T-helper 2 cell treated with Interferon-gamma antibody and Interleukin-4, amounts not matched to agents 100 ng/mL and 5 ng/mL, for 36 hours (primary cell): ENCODE measurements around the gene FAM163B. TPM values are rescaled to one million over a fixed set of nuclear protein-coding genes. Genes with fewer than 3 reads are reported as not detected.

Experiments used
- intact Hi-C: fragments of 100-400 bp; cut with micrococcal nuclease; formaldehyde crosslinking; loops from one replicate; pipeline ENCODE4 v1.15.1; 2023
- total RNA-seq: library from RNA; stranded (reverse); gene quantifications from 2 replicates; pipeline ENCODE4 v1.2.3, GENCODE V29; 2022

The FAM163B gene
- total RNA-seq, 1 donor from 2014 or later, result not detected

GRCh38 chr9:133547116-133547515 is 62.1 kb downstream of the FAM163B start:
- intact Hi-C loops, result no loop called here

GRCh38 chr9:133546287-133546680 is 62.9 kb downstream of the FAM163B start:
- intact Hi-C loops, result no loop called here

GRCh38 chr9:133545494-133546286 is 63.5 kb downstream of the FAM163B start:
- intact Hi-C loops, result no loop called here

- intact Hi-C loops, result no loop called here
Measured at GRCh38 chr9:133543772-133544467, 65.3 kb downstream of the FAM163B start.

DNA sequence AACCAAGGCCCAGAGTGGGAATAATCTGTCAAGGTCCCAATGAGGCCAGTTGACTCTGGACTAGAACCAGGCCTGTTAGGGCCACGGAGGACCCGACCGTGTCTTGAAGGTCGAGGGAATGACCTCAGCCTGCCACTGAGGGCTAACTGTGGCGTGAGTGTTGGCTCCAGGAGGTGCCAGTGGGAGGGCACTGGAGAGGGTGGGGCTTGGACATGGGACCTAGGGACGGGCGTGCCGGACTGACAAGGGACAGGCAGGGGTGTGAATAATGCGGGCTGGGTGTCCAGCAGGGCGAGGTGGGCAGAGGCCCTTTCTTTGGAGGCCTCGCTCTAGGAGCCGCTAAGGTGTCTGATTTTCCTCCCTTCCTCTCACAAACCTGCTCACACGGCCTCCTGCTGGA is 67.2 kb downstream of the FAM163B start:
- intact Hi-C loops, result no loop called here

DNA sequence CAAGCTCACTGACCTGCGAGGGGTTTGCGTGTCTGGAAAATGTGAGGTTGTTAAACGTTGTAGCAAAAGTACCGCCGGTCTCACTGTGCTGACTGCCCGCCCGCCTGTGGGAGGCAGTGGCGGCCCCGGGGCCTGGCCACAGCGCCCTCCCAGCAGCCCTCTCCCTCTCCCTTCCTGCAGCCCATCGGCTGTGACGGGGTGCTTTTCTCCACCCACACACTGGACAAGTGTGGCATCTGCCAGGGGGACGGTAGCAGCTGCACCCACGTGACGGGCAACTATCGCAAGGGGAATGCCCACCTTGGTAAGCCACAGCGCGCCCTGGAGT is 68.5 kb downstream of the FAM163B start:
- intact Hi-C loops, result no loop called here

- intact Hi-C loops, result no loop called here
Measured at GRCh38 chr9:133539991-133540697, 69.0 kb downstream of the FAM163B start.

GRCh38 chr9:133538851-133539833 is 70.0 kb downstream of the FAM163B start:
- intact Hi-C loops, result no loop called here

GRCh38 chr9:133538176-133538575 is 71.0 kb downstream of the FAM163B start:
- intact Hi-C loops, result no loop called here

GRCh38 chr9:133537257-133537656 is 71.9 kb downstream of the FAM163B start:
- intact Hi-C loops, result no loop called here

DNA sequence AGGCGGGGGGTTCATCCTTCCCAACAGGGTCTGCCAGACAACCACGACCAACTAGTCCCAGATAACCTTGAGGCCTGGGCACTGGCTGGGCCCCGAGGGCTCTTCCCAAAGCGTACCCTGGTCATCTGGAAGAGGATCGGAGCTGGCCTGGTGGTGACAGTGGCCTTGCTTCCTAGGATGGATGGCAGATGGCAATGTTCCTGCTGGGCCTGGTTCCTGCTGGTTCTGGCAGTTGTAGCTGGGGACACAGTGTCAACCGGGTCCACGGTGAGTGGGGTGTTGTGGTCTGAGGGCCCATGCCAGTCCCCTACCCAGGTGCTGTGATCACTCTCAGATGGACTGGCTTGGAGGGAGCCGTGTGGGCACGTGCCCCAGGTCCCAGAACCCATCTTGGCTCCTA is 72.7 kb downstream of the FAM163B start:
- intact Hi-C loops, result no loop called here

- intact Hi-C loops, result no loop called here
Measured at GRCh38 chr9:133536080-133536479, 73.1 kb downstream of the FAM163B start.

GRCh38 chr9:133535306-133535877 is 73.8 kb downstream of the FAM163B start:
- intact Hi-C loops, result no loop called here

DNA sequence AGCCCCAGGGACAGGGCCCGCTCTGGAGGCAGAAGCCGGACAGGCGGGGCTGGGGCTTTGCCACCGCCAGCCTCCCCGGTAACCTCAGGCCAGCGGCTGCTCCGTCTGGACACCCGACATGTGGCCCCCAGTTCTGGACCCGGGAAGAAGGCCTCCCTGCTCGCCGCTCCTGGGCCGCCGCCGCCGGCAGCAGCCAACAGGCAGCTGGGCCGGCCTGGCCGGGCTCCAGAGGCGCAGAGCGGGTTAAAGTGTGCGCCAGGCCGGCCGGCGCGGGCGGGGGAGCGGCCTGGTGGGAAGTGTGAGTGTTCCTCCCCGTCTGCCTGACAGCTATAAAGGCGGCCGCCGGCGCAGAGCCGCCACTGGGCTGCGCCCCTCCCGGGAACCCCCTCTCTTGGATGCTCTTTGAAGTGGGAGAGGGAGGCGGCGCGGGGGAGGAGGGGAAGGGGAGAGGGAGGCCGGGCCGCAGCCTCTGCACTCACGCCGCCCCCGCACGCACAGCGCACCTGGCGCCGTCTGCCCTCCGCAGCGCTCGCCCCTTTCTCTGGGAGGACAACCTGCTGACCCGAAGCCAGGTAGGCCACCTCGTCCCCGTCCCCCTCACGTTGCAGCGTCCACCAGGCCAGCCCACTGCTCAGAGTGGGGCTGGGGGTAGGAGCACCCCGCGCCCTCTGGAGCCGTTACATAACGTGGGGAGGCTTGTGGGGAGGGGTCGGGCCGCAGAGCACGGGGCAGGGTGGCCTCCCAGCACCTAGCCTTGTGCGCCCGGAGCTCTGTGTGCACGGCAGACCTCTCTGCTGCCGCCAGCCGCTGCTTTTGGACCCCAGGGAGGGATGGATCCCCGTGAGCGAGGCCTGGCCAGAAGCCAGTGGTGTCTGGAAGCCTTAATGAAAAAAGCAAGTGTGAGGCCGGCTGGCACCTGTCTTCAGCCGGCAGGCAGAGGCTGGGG is 74.6 kb downstream of the FAM163B start, which contains the start of gene ADAMTSL2:
Gene ADAMTSL2 (plus strand): TSS at position 359 of the 946 bp plus-strand sequence. CDS start 2,009 bp downstream, outside the sequence.
- intact Hi-C loops, result no loop called here

DNA sequence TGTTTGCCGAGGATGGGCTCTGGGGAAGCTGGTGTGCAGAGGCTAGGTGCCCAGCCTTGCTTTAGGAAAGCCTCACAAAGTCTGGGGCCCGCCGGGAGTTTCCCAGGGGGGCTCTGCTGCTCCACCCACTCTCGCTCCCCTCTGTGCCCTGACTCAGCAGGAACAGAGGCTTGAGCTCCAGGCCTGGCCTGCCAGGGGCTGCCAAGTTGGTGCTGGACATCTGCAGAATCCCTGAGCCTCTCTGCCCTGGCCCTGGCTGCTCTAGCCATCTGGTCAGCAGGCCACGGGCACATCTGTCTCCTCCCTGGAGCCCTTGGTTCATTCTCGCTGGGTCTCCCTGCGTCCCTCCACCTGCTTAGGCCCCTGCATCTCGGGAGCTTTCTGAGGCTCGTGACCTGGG is 75.3 kb downstream of the FAM163B start:
- intact Hi-C loops, result no loop called here

GRCh38 chr9:133532937-133533668 is 76.1 kb downstream of the FAM163B start:
- intact Hi-C loops, result no loop called here

- intact Hi-C loops, result no loop called here
Measured at GRCh38 chr9:133531293-133531692, 77.9 kb downstream of the FAM163B start.

DNA sequence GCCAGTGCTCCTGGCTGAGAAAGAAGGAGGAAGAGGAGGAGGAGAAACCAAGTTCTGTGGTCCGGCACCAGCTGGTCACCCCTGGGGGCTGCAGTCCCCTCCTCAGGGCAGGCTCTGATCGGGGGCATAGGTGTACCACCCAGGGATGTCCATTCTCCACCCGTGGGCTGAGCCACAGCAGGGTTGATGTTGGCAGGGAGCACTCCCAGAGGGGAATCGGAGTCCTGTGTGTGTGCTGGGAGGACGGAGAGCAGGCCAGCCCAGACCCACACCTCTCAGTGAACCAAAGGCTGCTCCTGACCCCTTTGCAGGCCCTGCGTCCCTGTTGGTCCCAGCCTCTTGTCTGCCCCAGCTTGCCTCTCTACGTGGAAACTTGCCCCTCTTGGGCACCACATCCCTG is 79.3 kb downstream of the FAM163B start:
- intact Hi-C loops, result no loop called here

- intact Hi-C loops, result no loop called here
Measured at GRCh38 chr9:133529457-133529856, 79.7 kb downstream of the FAM163B start.
